Mesenchymal stem cell (in vitro differentiated cells and primary cell): Measurements from ENCODE around the gene TRIM66.

Source experiments
- DNase-seq: peaks from one replicate; pipeline ENCODE4 v3.0.0-alpha.2; 2013
- H2AFZ ChIP-seq: one replicate; pipeline ENCODE4 v1.6.1; 2013; ENCODE audit warnings: low read depth, mild to moderate bottlenecking, control low read depth, inconsistent platforms, low read length, moderate library complexity
- H2AK5ac ChIP-seq: 2 replicates; pipeline ENCODE4 v1.6.1; 2013; ENCODE audit warnings: low read length, moderate library complexity, mild to moderate bottlenecking, inconsistent platforms; ENCODE audit not compliant: severe bottlenecking
- H2BK120ac ChIP-seq: one replicate; pipeline ENCODE4 v1.6.1; 2013; ENCODE audit warnings: low read depth, mild to moderate bottlenecking, inconsistent platforms, low read length, moderate library complexity
- H2BK12ac ChIP-seq, 2 experiments: one replicate each; pipeline ENCODE4 v1.6.1; 2013; ENCODE audit warnings: inconsistent platforms in 2 of 2, low read length in 2 of 2, mild to moderate bottlenecking in 2 of 2, moderate library complexity in 2 of 2, control low read depth in 1 of 2
- H2BK15ac ChIP-seq: one replicate; pipeline ENCODE4 v1.6.1; 2013; ENCODE audit warnings: mild to moderate bottlenecking, low read depth, inconsistent platforms; ENCODE audit not compliant: poor library complexity, severe bottlenecking
- H2BK5ac ChIP-seq: 2 replicates; pipeline ENCODE4 v1.6.1; 2013; ENCODE audit warnings: low read depth, mild to moderate bottlenecking, low read length, control low read depth, inconsistent platforms; ENCODE audit not compliant: poor library complexity, severe bottlenecking
- H3K14ac ChIP-seq, 2 experiments: one replicate each; pipeline ENCODE4 v1.6.1; 2013; ENCODE audit warnings: inconsistent platforms in 2 of 2, low read length in 2 of 2, control low read depth in 1 of 2, mild to moderate bottlenecking in 1 of 2, moderate library complexity in 1 of 2
- H3K18ac ChIP-seq, 2 experiments: one replicate each; pipeline ENCODE4 v1.6.1; 2013; ENCODE audit warnings: inconsistent platforms in 2 of 2, low read length in 2 of 2, control low read depth in 1 of 2, low read depth in 1 of 2, mild to moderate bottlenecking in 1 of 2
- H3K23ac ChIP-seq, 2 experiments: one replicate each; pipeline ENCODE4 v1.6.1; 2013; ENCODE audit warnings: inconsistent platforms in 2 of 2, low read length in 2 of 2, mild to moderate bottlenecking in 2 of 2, moderate library complexity in 2 of 2, control low read depth in 1 of 2
- H3K27ac ChIP-seq: 2 replicates; pipeline ENCODE4 v1.5.1; 2013; ENCODE audit warnings: mild to moderate bottlenecking, moderate library complexity, low read length, control low read depth, inconsistent platforms; ENCODE audit not compliant: poor library complexity, severe bottlenecking
- H3K27me3 ChIP-seq, 2 experiments: 2 replicates each; pipeline versions ENCODE4 v1.6.1 to v1.7.0; 2013; ENCODE audit warnings: low read length in 2 of 2, mild to moderate bottlenecking in 2 of 2, moderate library complexity in 2 of 2, control low read depth in 1 of 2, inconsistent platforms in 1 of 2; ENCODE audit not compliant: control insufficient read depth in 1 of 2, insufficient read depth in 1 of 2
- H3K36me3 ChIP-seq, 2 experiments: 2 replicates each; pipeline versions ENCODE4 v1.6.1 to v1.7.0; 2013; ENCODE audit warnings: low read length in 2 of 2, control low read depth in 1 of 2, inconsistent platforms in 1 of 2, low read depth in 1 of 2, mild to moderate bottlenecking in 1 of 2; ENCODE audit not compliant: insufficient read depth in 2 of 2, control insufficient read depth in 1 of 2
- H3K4ac ChIP-seq, 2 experiments: one replicate each; pipeline ENCODE4 v1.6.1; 2013; ENCODE audit warnings: inconsistent platforms in 2 of 2, low read length in 2 of 2, mild to moderate bottlenecking in 2 of 2, moderate library complexity in 2 of 2, control low read depth in 1 of 2, low read depth in 1 of 2
- H3K4me1 ChIP-seq: 2 replicates; pipeline ENCODE4 v1.6.1; 2013; ENCODE audit warnings: low read depth, low read length, control low read depth; ENCODE audit not compliant: control insufficient read depth, insufficient read depth
- H3K4me2 ChIP-seq: 2 replicates; pipeline ENCODE4 v1.6.1; 2013; ENCODE audit warnings: low read length, mild to moderate bottlenecking, inconsistent platforms; ENCODE audit not compliant: poor library complexity, severe bottlenecking
- H3K4me3 ChIP-seq, 2 experiments: 2 replicates each; pipeline versions ENCODE4 v1.5.1 to v1.7.0; 2013; ENCODE audit warnings: low read length in 2 of 2, mild to moderate bottlenecking in 2 of 2, control low read depth in 1 of 2, low read depth in 1 of 2; ENCODE audit not compliant: insufficient read depth in 1 of 2
- H3K79me1 ChIP-seq: replicated peaks from 2 replicates; pipeline ENCODE4 v1.6.1; 2013; ENCODE audit warnings: mild to moderate bottlenecking, control low read depth, low read length, inconsistent platforms; ENCODE audit not compliant: poor library complexity, severe bottlenecking
- H3K9ac ChIP-seq: 2 replicates; pipeline ENCODE4 v1.7.0; 2013; ENCODE audit warnings: mild to moderate bottlenecking, low read length, moderate library complexity
- H3K9me3 ChIP-seq: 2 replicates; pipeline ENCODE4 v1.7.0; 2013; ENCODE audit warnings: mild to moderate bottlenecking, low read length; ENCODE audit not compliant: control insufficient read depth
- H4K8ac ChIP-seq: one replicate; pipeline ENCODE4 v1.6.1; 2013; ENCODE audit warnings: inconsistent platforms, mild to moderate bottlenecking, low read length, moderate library complexity
- H4K91ac ChIP-seq: one replicate; pipeline ENCODE4 v1.6.1; 2013; ENCODE audit warnings: mild to moderate bottlenecking, low read length, inconsistent platforms
- WGBS: methylation state at CpG from one replicate; pipeline ENCODE4 v1.1.7; 2013; ENCODE audit warnings: mixed read lengths; 5-methylcytosine and 5-hydroxymethylcytosine counted together

Gene TRIM66

DNA sequence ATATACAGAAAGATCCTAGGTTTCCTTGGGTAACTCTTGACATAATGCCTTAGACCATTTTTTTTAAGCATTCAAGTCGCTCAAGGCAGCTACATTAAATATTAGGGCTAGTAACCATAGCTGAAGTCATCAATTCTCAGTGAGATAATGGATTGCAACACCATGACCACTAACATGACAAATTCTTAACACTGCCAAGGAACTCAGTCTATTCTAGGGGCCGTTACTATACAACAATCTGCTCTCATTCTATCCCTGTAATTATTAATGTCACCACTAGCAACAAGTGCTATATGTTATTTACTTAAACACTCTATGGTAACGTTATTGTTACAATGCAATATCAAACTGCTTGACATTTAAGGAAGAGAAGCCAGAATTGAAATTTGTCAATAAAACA, 85.3 kb downstream of the TRIM66 start:
- WGBS = 80% methylated on average over 3 of the region's 3 CpGs
- H3K79me1 ChIP-seq = peaks cover 5% of the 10 kb centered on the region
- H3K14ac ChIP-seq = no peak overlapping the region

GRCh38 chr11:8596504-8597046, 85.9 kb downstream of the TRIM66 start:
- peaks cover 0 to 23% of the 10 kb centered on the region in 2 experiments for H3K27me3 ChIP-seq

More for the DNA sequence above, 85.3 kb downstream of the TRIM66 start:
- Histone ChIP-seq H3K4me1 (peaks cover 3% of the 10 kb centered on the region), H3K4ac (no peak overlapping the region), H3K23ac (no peak overlapping the region), H3K27me3 (peaks cover 0 to 23% of the 10 kb centered on the region in 2 experiments), H3K18ac (no peak overlapping the region), H4K8ac (no peak overlapping the region), H2AK5ac (no peak overlapping the region), H3K9me3 (no peaks in the 10 kb centered on the region), H2BK15ac (no peak overlapping the region), H3K4me2 (no peak overlapping the region), H2BK5ac (no peak overlapping the region), H2BK12ac (no peak overlapping the region), H3K27ac (no peak overlapping the region), H3K36me3 (no peaks in the 10 kb centered on the region), H2AFZ (no peak overlapping the region), H4K91ac (no peak overlapping the region), H3K9ac (peak overlapping the region; percentile 74), H3K4me3 (no peak overlapping the region), H2BK120ac (no peak overlapping the region)
- peak; percentile 89 for DNase-seq

GRCh38 chr11:8593935-8594909, 88.2 kb downstream of the TRIM66 start, which contains the start of gene STK33:
Gene STK33, minus strand, starts transcription at chr11:8594228. Its CDS starts 119,323 bp downstream, at chr11:8474905.
- peak; percentile 13 for DNase-seq
- Histone ChIP-seq H3K4me1 (peaks cover 3% of the 10 kb centered on the region), H2AK5ac (no peak within 1 kb of the TSS), H3K4me2 (peak within 1 kb of the TSS; percentile 91), H3K79me1 (peaks cover 5% of the 10 kb centered on the region), H3K27me3 (peaks cover 0 to 23% of the 10 kb centered on the region in 2 experiments), H2BK12ac (no peak within 1 kb of the TSS), H2BK5ac (no peak within 1 kb of the TSS), H3K27ac (no peak within 1 kb of the TSS), H3K14ac (peak within 1 kb of the TSS in 1 of 2 experiments; percentile 95), H4K8ac (peak within 1 kb of the TSS; percentile 82), H3K9me3 (no peaks in the 10 kb centered on the region), H3K18ac (peak within 1 kb of the TSS in 1 of 2 experiments; percentile 48), H2AFZ (peak within 1 kb of the TSS; percentile 95), H2BK15ac (no peak within 1 kb of the TSS), H2BK120ac (no peak within 1 kb of the TSS), H3K36me3 (no peaks in the 10 kb centered on the region), H3K4ac (peak within 1 kb of the TSS in 1 of 2 experiments; percentile 15), H3K9ac (peak within 1 kb of the TSS; percentile 67), H3K4me3 (peak within 1 kb of the TSS; percentile 77 to 78), H4K91ac (peak within 1 kb of the TSS; percentile 66), H3K23ac (peak within 1 kb of the TSS; percentile 59 to 64)
- WGBS = 6% methylated on average over 55 of the region's 55 CpGs

More at GRCh38 chr11:8596504-8597046, 85.9 kb downstream of the TRIM66 start:
- H2AK5ac ChIP-seq = no peak overlapping the region
- no peak overlapping the region for H2BK15ac ChIP-seq
- peak overlapping the region; percentile 74 for H3K9ac ChIP-seq
- no peak overlapping the region for H3K14ac ChIP-seq
- peak; percentile 41 for DNase-seq
- H3K4me1 ChIP-seq = peaks cover 3% of the 10 kb centered on the region
- H3K36me3 ChIP-seq = no peaks in the 10 kb centered on the region
- no peak overlapping the region for H3K23ac ChIP-seq
- peaks cover 5% of the 10 kb centered on the region for H3K79me1 ChIP-seq
- H2BK5ac ChIP-seq = no peak overlapping the region
- no peaks in the 10 kb centered on the region for H3K9me3 ChIP-seq
- no peak overlapping the region for H3K4me3 ChIP-seq
- no peak overlapping the region for H3K27ac ChIP-seq
- H3K18ac ChIP-seq = no peak overlapping the region
- H3K4me2 ChIP-seq = no peak overlapping the region
- no peak overlapping the region for H2BK120ac ChIP-seq
- no peak overlapping the region for H2BK12ac ChIP-seq
- H4K91ac ChIP-seq = no peak overlapping the region
- no peak overlapping the region for H3K4ac ChIP-seq
- H2AFZ ChIP-seq = no peak overlapping the region
- H4K8ac ChIP-seq = no peak overlapping the region

GRCh38 chr11:8593455-8593854, 89.0 kb downstream of the TRIM66 start:
- no peak for DNase-seq
- Histone ChIP-seq H3K14ac (no peak overlapping the region), H3K36me3 (no peaks in the 10 kb centered on the region), H3K27ac (no peak overlapping the region), H2BK5ac (no peak overlapping the region), H3K9ac (peak overlapping the region; percentile 67), H3K27me3 (peaks cover 0 to 23% of the 10 kb centered on the region in 2 experiments), H4K91ac (no peak overlapping the region), H3K18ac (no peak overlapping the region), H3K4me2 (peak overlapping the region; percentile 91), H2BK15ac (no peak overlapping the region), H3K4me1 (peaks cover 3% of the 10 kb centered on the region), H3K23ac (no peak overlapping the region), H3K4ac (no peak overlapping the region), H2BK120ac (no peak overlapping the region), H2AFZ (no peak overlapping the region), H3K9me3 (no peaks in the 10 kb centered on the region), H4K8ac (peak overlapping the region; percentile 47), H2BK12ac (no peak overlapping the region), H2AK5ac (no peak overlapping the region), H3K4me3 (peak overlapping the region; percentile 77 to 78), H3K79me1 (peaks cover 5% of the 10 kb centered on the region)
- 9% methylated on average over 6 of the region's 7 CpGs for WGBS
